Measurements from ENCODE around the gene SEMA7A. TPM values are rescaled to one million over a fixed set of nuclear protein-coding genes. Genes with fewer than 3 reads are reported as not detected.

SEMA7A gene
- total and polyA plus RNA-seq, 4 donors = 0.54 to 4.1 (median 2.0) TPM

DNA sequence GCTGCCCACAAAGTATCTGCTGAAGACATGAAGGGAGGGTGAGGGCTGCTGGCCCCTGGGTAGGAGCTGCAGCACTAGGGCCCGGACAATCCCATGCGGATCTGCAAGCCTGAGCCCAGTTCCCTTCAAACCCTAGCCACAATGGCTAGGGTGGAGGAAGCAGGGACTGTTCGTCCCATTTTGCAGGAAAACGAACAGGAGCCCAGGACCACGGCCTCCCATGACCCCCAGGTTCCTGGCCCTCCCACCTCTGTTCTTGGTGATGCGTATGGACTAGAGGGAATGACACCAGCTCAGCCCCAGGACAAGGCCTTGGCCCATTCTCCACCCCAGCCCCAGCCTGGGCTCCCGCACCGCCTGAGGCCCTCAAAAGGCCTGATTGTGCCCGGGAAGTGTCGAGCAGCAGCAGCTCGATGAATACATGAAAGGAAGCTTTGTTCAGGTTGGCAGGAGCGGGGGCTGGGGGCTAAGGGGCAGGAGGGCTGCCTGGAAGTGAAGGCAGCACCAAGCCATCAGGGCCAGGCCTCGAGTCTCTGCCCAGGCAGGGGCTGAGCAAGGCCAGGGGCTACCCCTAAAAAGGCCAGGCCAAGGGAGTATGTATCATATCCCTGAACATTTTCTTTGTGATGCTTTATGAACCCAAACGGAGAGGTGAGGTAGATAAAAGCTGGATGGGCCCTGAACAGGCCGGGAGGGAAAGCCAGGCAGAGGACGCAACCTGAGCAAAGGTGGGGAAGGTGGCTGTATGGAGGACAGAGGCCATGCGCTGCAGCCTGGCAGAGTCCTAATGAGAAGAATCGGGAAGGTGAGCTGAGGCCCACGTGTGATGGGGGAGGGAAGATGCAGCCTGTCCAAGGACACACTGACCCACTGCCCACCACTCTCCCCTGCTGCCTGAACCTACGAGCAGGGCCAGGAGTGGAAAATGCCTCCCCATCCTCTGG, 12.2 kb downstream of the SEMA7A start:
- no peaks in the 10 kb centered on the region for H3K36me3 ChIP-seq (ENCODE audit: control insufficient read depth in 1 of 2, insufficient read depth in 2 of 2, low read length in 1 of 2)
- no peaks in the 10 kb centered on the region for H3K9me3 ChIP-seq (ENCODE audit: control insufficient read depth, low read length)
- no peak overlapping the region for H3K27ac ChIP-seq (ENCODE audit: low read depth in 1 of 2, low read length in 2 of 2)
- 95 to 97% methylated on average over 19 to 20 of the region's 20 CpGs for WGBS, 2 donors
- H3K4me3 ChIP-seq (ENCODE audit: low read length in 2 of 2) = no peak overlapping the region
- intact Hi-C loops (cut with DNase I) = no loop called here
- ATAC-seq (ENCODE audit: low FRiP score) (no peak), DNase-seq (no peak)
- no peaks in the 10 kb centered on the region for H3K4me1 ChIP-seq (ENCODE audit: control insufficient read depth in 1 of 2, insufficient read depth in 2 of 2, low read length in 2 of 2)
- no peaks in the 10 kb centered on the region for H3K27me3 ChIP-seq (ENCODE audit: control insufficient read depth in 1 of 2, insufficient read depth in 2 of 2, low read length in 1 of 2)

DNA sequence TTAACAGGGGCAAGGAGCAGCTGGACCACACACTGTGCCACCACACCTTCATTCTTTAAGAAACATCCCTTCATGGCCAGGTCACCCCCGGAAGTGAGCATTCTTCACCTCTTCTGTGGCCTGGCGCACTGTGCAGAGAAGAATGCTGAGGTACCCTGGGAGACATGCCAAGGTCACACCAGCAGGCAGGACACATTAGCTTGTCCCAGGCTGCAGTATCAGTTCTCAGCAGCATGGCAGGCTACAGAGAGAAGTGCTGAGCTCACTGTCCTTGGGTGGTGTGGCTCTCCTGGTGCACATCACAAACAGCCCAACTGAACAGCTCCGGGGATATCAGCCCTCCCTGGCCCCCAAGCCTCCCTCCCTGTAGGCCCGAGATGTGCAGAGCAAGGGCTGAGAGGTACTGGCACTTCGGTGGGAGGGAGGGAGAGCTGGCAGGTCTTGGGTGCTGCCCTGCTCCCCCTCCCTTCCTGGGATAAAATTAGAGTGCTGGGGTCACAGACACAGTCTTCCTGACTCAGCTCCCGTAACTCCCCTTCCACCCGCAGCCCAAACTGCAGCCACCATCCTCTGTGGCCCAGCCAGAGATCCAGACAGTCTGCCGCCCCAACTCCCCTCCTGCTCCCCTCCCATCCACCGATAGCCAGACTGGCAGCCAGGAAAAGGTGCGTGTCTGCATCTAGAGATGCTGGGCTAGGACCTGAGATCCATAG, 13.4 kb downstream of the SEMA7A start:
- no peak overlapping the region for H3K4me3 ChIP-seq (ENCODE audit: low read length in 2 of 2)
- DNase-seq = no peak
- H3K9me3 ChIP-seq (ENCODE audit: control insufficient read depth, low read length) = no peaks in the 10 kb centered on the region
- H3K4me1 ChIP-seq (ENCODE audit: control insufficient read depth in 1 of 2, insufficient read depth in 2 of 2, low read length in 2 of 2) = no peaks in the 10 kb centered on the region
- intact Hi-C loops (cut with DNase I) = no loop called here
- 67 to 80% methylated on average over 10 of the region's 10 CpGs for WGBS, 2 donors
- H3K27ac ChIP-seq (ENCODE audit: low read depth in 1 of 2, low read length in 2 of 2) = no peak overlapping the region
- ATAC-seq (ENCODE audit: low FRiP score) = no peak
- no peaks in the 10 kb centered on the region for H3K27me3 ChIP-seq (ENCODE audit: control insufficient read depth in 1 of 2, insufficient read depth in 2 of 2, low read length in 1 of 2)
- no peaks in the 10 kb centered on the region for H3K36me3 ChIP-seq (ENCODE audit: control insufficient read depth in 1 of 2, insufficient read depth in 2 of 2, low read length in 1 of 2)

DNA sequence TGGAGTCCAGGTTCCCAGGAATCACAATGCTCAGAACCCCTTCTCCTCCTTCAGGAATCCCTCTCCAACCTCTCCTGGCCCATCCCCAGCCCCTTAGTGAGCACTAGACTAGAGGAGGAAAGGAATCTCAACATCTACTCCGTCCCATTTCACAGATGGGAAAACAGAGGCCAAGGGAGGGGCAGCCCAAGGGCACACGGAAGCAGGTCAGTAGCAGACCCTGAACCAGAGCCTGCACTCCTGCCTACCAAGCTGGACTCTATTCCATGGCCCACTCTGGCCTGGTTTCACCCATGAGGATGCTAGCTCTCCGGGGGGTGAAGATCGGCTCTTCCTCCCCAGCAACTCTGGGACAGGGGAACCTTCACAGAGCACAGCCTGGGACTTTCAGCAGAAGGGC, 14.3 kb downstream of the SEMA7A start:
- Histone ChIP-seq H3K27ac (ENCODE audit: low read depth in 1 of 2, low read length in 2 of 2) (no peak overlapping the region), H3K36me3 (ENCODE audit: control insufficient read depth in 1 of 2, insufficient read depth in 2 of 2, low read length in 1 of 2) (no peaks in the 10 kb centered on the region), H3K9me3 (ENCODE audit: control insufficient read depth, low read length) (no peaks in the 10 kb centered on the region), H3K4me1 (ENCODE audit: control insufficient read depth in 1 of 2, insufficient read depth in 2 of 2, low read length in 2 of 2) (no peaks in the 10 kb centered on the region), H3K4me3 (ENCODE audit: low read length in 2 of 2) (no peak overlapping the region), H3K27me3 (ENCODE audit: control insufficient read depth in 1 of 2, insufficient read depth in 2 of 2, low read length in 1 of 2) (no peaks in the 10 kb centered on the region)
- intact Hi-C loops (cut with DNase I) = no loop called here
- no peak for DNase-seq
- ATAC-seq (ENCODE audit: low FRiP score) = no peak
- WGBS, 2 donors = 97 to 98% methylated on average over 4 of the region's 4 CpGs

DNA sequence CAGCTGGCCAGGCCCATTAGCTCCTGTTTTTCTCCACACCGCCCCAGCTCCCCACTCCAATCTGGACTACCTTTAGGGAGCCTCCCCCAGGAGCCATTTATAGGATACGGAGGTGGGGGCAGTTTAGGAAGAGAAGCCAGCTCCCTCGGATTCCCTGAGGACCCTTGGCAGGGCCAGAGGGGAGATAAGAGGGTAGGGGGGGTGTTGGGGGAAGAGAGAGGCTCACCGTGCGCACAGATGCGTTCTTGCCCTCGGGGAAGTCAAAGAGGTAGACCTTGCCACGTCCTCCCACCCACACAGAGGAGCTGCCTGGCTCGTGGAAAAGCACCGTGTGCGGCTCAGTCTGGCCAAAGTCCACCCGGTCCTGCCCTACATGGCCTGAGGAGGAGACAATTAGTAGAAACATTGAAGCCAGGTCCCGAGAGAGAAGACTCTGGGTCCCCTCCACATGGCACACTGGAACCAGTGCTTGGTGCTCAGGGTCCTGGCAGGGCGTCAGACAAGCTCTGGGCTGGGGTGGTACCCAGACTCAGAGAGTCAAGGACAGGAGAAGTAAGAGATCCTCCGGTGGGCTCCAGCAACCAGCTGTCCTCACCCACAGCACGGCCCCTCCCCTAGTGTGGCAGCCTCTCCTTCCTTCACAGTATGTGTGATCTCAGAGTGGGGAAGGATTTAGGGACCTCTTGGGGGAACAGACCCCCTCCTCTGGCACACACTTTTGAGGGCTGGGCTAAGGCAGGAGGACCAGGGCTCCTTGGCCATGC, 15.0 kb downstream of the SEMA7A start:
- no peaks in the 10 kb centered on the region for H3K36me3 ChIP-seq (ENCODE audit: control insufficient read depth in 1 of 2, insufficient read depth in 2 of 2, low read length in 1 of 2)
- no peak for DNase-seq
- H3K4me1 ChIP-seq (ENCODE audit: control insufficient read depth in 1 of 2, insufficient read depth in 2 of 2, low read length in 2 of 2) = no peaks in the 10 kb centered on the region
- no peaks in the 10 kb centered on the region for H3K27me3 ChIP-seq (ENCODE audit: control insufficient read depth in 1 of 2, insufficient read depth in 2 of 2, low read length in 1 of 2)
- intact Hi-C loops (cut with DNase I) = no loop called here
- H3K4me3 ChIP-seq (ENCODE audit: low read length in 2 of 2) = no peak overlapping the region
- H3K9me3 ChIP-seq (ENCODE audit: control insufficient read depth, low read length) = no peaks in the 10 kb centered on the region
- 72 to 74% methylated on average over 16 of the region's 16 CpGs for WGBS, 2 donors
- ATAC-seq (ENCODE audit: low FRiP score) = no peak
- H3K27ac ChIP-seq (ENCODE audit: low read depth in 1 of 2, low read length in 2 of 2) = no peak overlapping the region

DNA sequence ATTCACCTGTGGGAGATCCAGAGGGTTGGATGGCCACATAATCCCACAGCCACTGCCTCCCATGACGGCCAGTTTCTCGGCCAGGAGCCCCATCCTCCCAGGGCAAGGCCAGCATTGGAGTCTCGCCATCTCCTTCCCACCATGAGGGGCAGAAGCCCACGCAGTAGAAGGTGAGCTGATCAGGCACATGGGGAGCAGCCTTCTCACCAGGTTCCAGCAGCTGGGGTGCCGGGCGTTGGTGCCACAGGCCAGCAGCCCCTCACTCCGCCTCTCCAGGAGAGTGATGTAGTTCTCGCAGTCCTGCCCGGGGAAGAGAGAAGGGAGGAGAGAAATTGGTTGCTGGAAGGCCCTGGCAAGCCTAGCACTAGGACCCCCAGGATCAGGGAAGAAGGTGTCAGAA, 16.1 kb downstream of the SEMA7A start:
- 96% methylated on average over 9 of the region's 9 CpGs for WGBS, 2 donors
- Histone ChIP-seq H3K36me3 (ENCODE audit: control insufficient read depth in 1 of 2, insufficient read depth in 2 of 2, low read length in 1 of 2) (no peaks in the 10 kb centered on the region), H3K27ac (ENCODE audit: low read depth in 1 of 2, low read length in 2 of 2) (no peak overlapping the region), H3K4me1 (ENCODE audit: control insufficient read depth in 1 of 2, insufficient read depth in 2 of 2, low read length in 2 of 2) (no peaks in the 10 kb centered on the region), H3K9me3 (ENCODE audit: control insufficient read depth, low read length) (no peaks in the 10 kb centered on the region), H3K27me3 (ENCODE audit: control insufficient read depth in 1 of 2, insufficient read depth in 2 of 2, low read length in 1 of 2) (no peaks in the 10 kb centered on the region), H3K4me3 (ENCODE audit: low read length in 2 of 2) (no peak overlapping the region)
- DNase-seq (no peak), ATAC-seq (ENCODE audit: low FRiP score) (no peak)
- intact Hi-C loops (cut with DNase I) = no loop called here

DNA sequence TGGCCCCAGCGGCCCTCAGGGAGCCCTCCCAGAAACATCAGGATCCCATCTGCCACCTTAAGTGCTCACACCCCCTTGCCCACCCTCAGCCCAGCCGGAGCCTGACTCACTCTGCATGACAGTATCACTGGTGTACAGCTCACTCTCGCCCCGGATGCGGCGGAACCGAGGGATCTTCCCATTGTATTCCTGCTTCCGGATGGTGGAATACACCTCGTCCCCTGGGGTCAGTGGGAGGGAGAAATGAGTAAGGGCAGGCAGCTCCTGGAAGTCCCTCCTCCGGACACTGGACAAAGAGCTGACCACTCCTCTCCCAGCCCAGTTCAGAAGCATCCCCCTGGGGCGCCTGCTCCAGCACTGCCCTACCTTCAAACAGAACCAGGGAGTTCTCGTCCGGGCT, 16.5 kb downstream of the SEMA7A start:
- Histone ChIP-seq H3K9me3 (ENCODE audit: control insufficient read depth, low read length) (no peaks in the 10 kb centered on the region), H3K27me3 (ENCODE audit: control insufficient read depth in 1 of 2, insufficient read depth in 2 of 2, low read length in 1 of 2) (no peaks in the 10 kb centered on the region), H3K36me3 (ENCODE audit: control insufficient read depth in 1 of 2, insufficient read depth in 2 of 2, low read length in 1 of 2) (no peaks in the 10 kb centered on the region), H3K4me1 (ENCODE audit: control insufficient read depth in 1 of 2, insufficient read depth in 2 of 2, low read length in 2 of 2) (no peaks in the 10 kb centered on the region), H3K27ac (ENCODE audit: low read depth in 1 of 2, low read length in 2 of 2) (no peak overlapping the region), H3K4me3 (ENCODE audit: low read length in 2 of 2) (no peak overlapping the region)
- intact Hi-C loops (cut with DNase I) = no loop called here
- 93 to 95% methylated on average over 13 of the region's 13 CpGs for WGBS, 2 donors
- ATAC-seq (ENCODE audit: low FRiP score) = no peak
- DNase-seq = no peak

DNA sequence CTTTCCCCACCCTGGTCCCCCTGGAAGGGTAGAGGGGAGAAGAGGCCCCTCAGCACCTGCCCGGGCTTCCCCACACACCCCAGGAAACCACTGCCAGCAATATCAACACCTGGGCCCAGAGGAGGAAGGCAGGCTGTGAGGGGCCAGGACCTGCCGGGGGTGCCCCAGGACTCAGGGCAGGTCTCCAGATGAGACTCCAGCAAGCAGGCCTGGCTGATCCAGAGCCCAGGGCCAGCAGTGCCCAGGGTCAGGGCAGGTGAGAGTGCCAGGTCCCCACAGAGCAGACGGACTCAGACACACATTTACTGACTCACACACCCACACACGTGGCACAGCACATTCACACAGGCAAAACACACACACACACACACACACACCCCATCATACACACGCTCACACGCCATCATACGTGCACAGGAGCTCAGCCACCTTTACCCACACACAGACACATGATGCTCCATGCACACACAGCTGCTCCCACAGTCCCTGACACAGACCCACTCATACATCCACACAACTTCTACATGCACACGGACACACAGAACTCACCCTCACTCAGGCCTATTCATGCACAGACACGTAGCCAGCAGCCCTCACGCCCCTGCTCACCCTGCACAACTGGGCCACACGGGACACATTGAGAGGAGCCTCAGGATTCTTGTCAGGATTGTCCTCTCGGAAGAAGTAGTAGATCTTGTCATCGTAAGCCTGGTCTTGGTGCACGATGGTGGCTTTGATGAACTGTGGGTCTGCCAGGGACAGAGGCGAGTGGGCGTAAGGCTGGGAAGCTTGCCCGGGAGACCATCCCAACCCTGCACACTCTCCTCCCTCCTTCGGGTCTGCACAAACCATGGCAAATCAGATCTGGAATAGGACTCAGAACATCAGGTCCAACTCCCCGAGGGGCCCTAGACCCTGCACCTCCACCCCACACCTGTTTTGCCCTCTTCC, 17.5 kb downstream of the SEMA7A start:
- Histone ChIP-seq H3K36me3 (ENCODE audit: control insufficient read depth in 1 of 2, insufficient read depth in 2 of 2, low read length in 1 of 2) (no peaks in the 10 kb centered on the region), H3K4me3 (ENCODE audit: low read length in 2 of 2) (no peak overlapping the region), H3K4me1 (ENCODE audit: control insufficient read depth in 1 of 2, insufficient read depth in 2 of 2, low read length in 2 of 2) (no peaks in the 10 kb centered on the region), H3K27me3 (ENCODE audit: control insufficient read depth in 1 of 2, insufficient read depth in 2 of 2, low read length in 1 of 2) (no peaks in the 10 kb centered on the region), H3K27ac (ENCODE audit: low read depth in 1 of 2, low read length in 2 of 2) (no peak overlapping the region), H3K9me3 (ENCODE audit: control insufficient read depth, low read length) (no peaks in the 10 kb centered on the region)
- ATAC-seq (ENCODE audit: low FRiP score) = no peak
- DNase-seq = no peak
- 78 to 79% methylated on average over 19 of the region's 19 CpGs for WGBS, 2 donors
- intact Hi-C loops (cut with DNase I) = no loop called here
